A549 (cell line): ENCODE results near the gene SRF. TPM values are rescaled to one million over a fixed set of nuclear protein-coding genes. Genes with fewer than 3 reads are reported as not detected.

ENCODE experiments used
- ATAC-seq, 2 experiments: fragments of 200-7000 bp in 1 of 2; fragments of >200 bp in 1 of 2; cut with Nextera tagmentation in 1 of 2; cut with Tn5 transposase in 1 of 2; 3 replicates each; pipeline versions ENCODE4 v1.8.0 to v1.9.1; 2018 to 2020; ENCODE audit warnings: mild to moderate bottlenecking in 1 of 2, moderate library complexity in 1 of 2
- CTCF ChIA-PET: fragments of 300-600 bp; sonication (Branson Sonifier 250); formaldehyde crosslinking; extraction: SDS; loops from one replicate; lab custom pipeline; 2021; ENCODE audit warnings: antibody characterized with exemption, inconsistent platforms; lab: Yijun Ruan, JAX
- POLR2A ChIA-PET: fragments of 350-600 bp; formaldehyde crosslinking; extraction: SDS; loops from one replicate; lab custom pipeline; 2021; ENCODE audit warnings: antibody characterized with exemption, inconsistent platforms; lab: Yijun Ruan, JAX
- DNase-seq, 2 experiments: peaks; one replicate each; pipeline versions ENCODE4 v3.0.0 to v3.0.0-alpha.2; 2011 to 2016; ENCODE audit warnings: low read depth in 1 of 2, low spot score in 1 of 2
- FAIRE-seq: peaks from 2 replicates; lab custom pipeline; 2011; peaks lifted over from hg19 to GRCh38; lab: Jason Lieb, UNC
- H3K27ac ChIP-seq, 2 experiments: fragments of >200 bp; sonication (Bioruptor Twin); formaldehyde crosslinking; 3 replicates each; pipeline ENCODE4 v1.5.1; 2016 to 2017
- H3K4me1 ChIP-seq: fragments of >200 bp; sonication (Bioruptor Twin); formaldehyde crosslinking; 3 replicates; pipeline ENCODE4 v1.6.1; 2016
- H3K4me2 ChIP-seq: fragments of >200 bp; sonication (Bioruptor Twin); formaldehyde crosslinking; 3 replicates; pipeline ENCODE4 v1.6.1; 2016
- H3K4me3 ChIP-seq: fragments of >200 bp; sonication (Bioruptor Twin); formaldehyde crosslinking; 3 replicates; pipeline ENCODE4 v1.5.1; 2016
- H3K9me3 ChIP-seq: fragments of >200 bp; sonication (Bioruptor Twin); formaldehyde crosslinking; 3 replicates; pipeline ENCODE4 v1.6.1; 2016
- BHLHE40 ChIP-seq: IDR thresholded peaks from 2 replicates; pipeline ENCODE4 v1.6.1; 2012; ENCODE audit warnings: low read depth, low read length, inconsistent platforms
- CBX2 ChIP-seq: fragments of 200-600 bp; sonication (generic); IDR thresholded peaks from 2 replicates; pipeline ENCODE4 v1.6.1; 2016; ENCODE audit warnings: low read depth, mild to moderate bottlenecking, borderline replicate concordance
- CEBPB ChIP-seq, 2 experiments: fragments of >200 bp in 1 of 2; sonication (Bioruptor Twin) in 1 of 2; formaldehyde crosslinking in 1 of 2; IDR thresholded peaks; 2 replicates each; pipeline ENCODE4 v1.6.1; 2012 to 2016
- EP300 ChIP-seq, 2 experiments: fragments of >200 bp; sonication (Bioruptor Twin); formaldehyde crosslinking; IDR thresholded peaks; 2 replicates in 1 of 2; 3 replicates in 1 of 2; pipeline ENCODE4 v1.6.1; 2016 to 2017
- FOXS1 ChIP-seq: fragments of 250-450 bp; sonication (Bioruptor Pico); IDR thresholded peaks from 2 replicates; pipeline ENCODE4 v1.5.0; 2020; ENCODE audit warnings: mild to moderate bottlenecking, moderate library complexity
- HDAC2 ChIP-seq: fragments of 200-600 bp; sonication (generic); IDR thresholded peaks from 2 replicates; pipeline ENCODE4 v1.6.1; 2016
- HEYL ChIP-seq: fragments of 250-450 bp; sonication (Bioruptor Pico); IDR thresholded peaks from 2 replicates; pipeline ENCODE4 v1.8.0; 2021; ENCODE audit warnings: mild to moderate bottlenecking, moderate library complexity
- HOXB5 ChIP-seq: fragments of 250-450 bp; sonication (Bioruptor Pico); IDR thresholded peaks from 2 replicates; pipeline ENCODE4 v1.5.0; 2020; ENCODE audit warnings: mild to moderate bottlenecking, moderate library complexity
- KDM1A ChIP-seq: fragments of 200-600 bp; sonication (generic); IDR thresholded peaks from 2 replicates; pipeline ENCODE4 v1.6.1; 2016; ENCODE audit warnings: low read depth, mild to moderate bottlenecking
- MAFK ChIP-seq: fragments of 450-650 bp; IDR thresholded peaks from 2 replicates; pipeline ENCODE4 v1.6.1; 2014; ENCODE audit not compliant: partially characterized antibody
- MYC ChIP-seq: IDR thresholded peaks from 2 replicates; pipeline ENCODE4 v1.6.1; 2012; ENCODE audit warnings: mild to moderate bottlenecking, inconsistent platforms, low read length, improper control_type of control experiment, borderline replicate concordance
- NFE2L2 ChIP-seq: fragments of 150-350 bp; conservative IDR thresholded peaks from 2 replicates; pipeline ENCODE4 v1.6.1; 2014; ENCODE audit warnings: low read length
- NPAS2 ChIP-seq: fragments of 250-450 bp; sonication (Bioruptor Pico); IDR thresholded peaks from 2 replicates; pipeline ENCODE4 v1.8.0; 2022; ENCODE audit warnings: mild to moderate bottlenecking, moderate library complexity, borderline replicate concordance
- NR3C1 ChIP-seq: fragments of >200 bp; sonication (Bioruptor Twin); formaldehyde crosslinking; IDR thresholded peaks from 3 replicates; pipeline ENCODE4 v1.6.1; 2017
- POLR2A ChIP-seq: IDR thresholded peaks from 2 replicates; pipeline ENCODE4 v1.6.1; 2012; ENCODE audit warnings: mild to moderate bottlenecking, low read length
- POLR2AphosphoS2 ChIP-seq: conservative IDR thresholded peaks from 2 replicates; pipeline ENCODE4 v1.6.1; 2012; ENCODE audit warnings: low read length, improper control_type of control experiment, inconsistent platforms
- RAD21 ChIP-seq, 2 experiments: fragments of >200 bp in 1 of 2; sonication (Bioruptor Twin) in 1 of 2; formaldehyde crosslinking in 1 of 2; IDR thresholded peaks in 1 of 2; conservative IDR thresholded peaks in 1 of 2; 2 replicates in 1 of 2; 3 replicates in 1 of 2; pipeline ENCODE4 v1.6.1; 2012 to 2018; ENCODE audit warnings: inconsistent platforms in 1 of 2
- RNF2 ChIP-seq: fragments of 200-600 bp; sonication (generic); IDR thresholded peaks from 2 replicates; pipeline ENCODE4 v1.6.1; 2016; ENCODE audit warnings: low read depth, mild to moderate bottlenecking, antibody characterized with exemption, moderate library complexity, borderline replicate concordance
- SMC3 ChIP-seq: fragments of >200 bp; sonication (Bioruptor Twin); formaldehyde crosslinking; IDR thresholded peaks from 3 replicates; pipeline ENCODE4 v1.6.1; 2018; ENCODE audit warnings: inconsistent platforms
- SREBF2 ChIP-seq: fragments of 450-650 bp; IDR thresholded peaks from 2 replicates; pipeline ENCODE4 v1.6.1; 2014; ENCODE audit warnings: mild to moderate bottlenecking, moderate library complexity
- TFCP2L1 ChIP-seq: fragments of 250-450 bp; sonication (Bioruptor Pico); IDR thresholded peaks from 2 replicates; pipeline ENCODE4 v1.5.0; 2021; ENCODE audit warnings: mild to moderate bottlenecking
- ZC3H11A ChIP-seq: fragments of 450-650 bp; IDR thresholded peaks from 2 replicates; pipeline ENCODE4 v1.6.1; 2014; ENCODE audit warnings: antibody characterized with exemption, mild to moderate bottlenecking
- ZNF302 ChIP-seq: fragments of 250-450 bp; sonication (Bioruptor Pico); IDR thresholded peaks from 2 replicates; pipeline ENCODE4 v1.9.0; 2021; ENCODE audit warnings: inconsistent platforms, mild to moderate bottlenecking, moderate library complexity
- ZSCAN20 ChIP-seq: fragments of 250-450 bp; sonication (Bioruptor Pico); IDR thresholded peaks from 2 replicates; pipeline ENCODE4 v1.8.0; 2022; ENCODE audit warnings: mild to moderate bottlenecking, moderate library complexity
- WGBS: methylation state at CpG from one replicate; pipeline ENCODE4 v1.1.6; 2017; ENCODE audit errors: missing lambda C conversion rate; 5-methylcytosine and 5-hydroxymethylcytosine counted together
- polyA plus RNA-seq, 4 experiments: library from polyadenylated mRNA; depleted of rRNA in 3 of 4; stranded (reverse); fragments of >200 nt; fragmentation: RNase III in 1 of 4; extraction: RNeasy Plus Mini Kit Qiagen cat#74134 plus additional on column Dnase treatment in 1 of 4; gene quantifications; 2 replicates in 3 of 4; 3 replicates in 1 of 4; pipeline ENCODE4 v1.2.3, GENCODE V29; 2011 to 2017
- TF ChIP-seq, protein P1 (sequence below): IDR thresholded peaks from 2 replicates; pipeline ENCODE4 v1.6.1; 2012
- TF ChIP-seq, protein P2 (sequence below): fragments of 150-350 bp; IDR thresholded peaks from 2 replicates; pipeline ENCODE4 v1.6.1; 2014; ENCODE audit warnings: low read depth, mild to moderate bottlenecking, low read length
- TF ChIP-seq, protein P3 (sequence below): fragments of 250-450 bp; sonication (Bioruptor Pico); IDR thresholded peaks from 2 replicates; pipeline ENCODE4 v1.5.0; 2021; ENCODE audit warnings: mild to moderate bottlenecking, moderate library complexity, borderline replicate concordance

SRF gene
- polyA plus RNA-seq, 2 of the 4 experiments (the other 2 are of a cell fraction) = 14.0 to 16.7 TPM

DNA sequence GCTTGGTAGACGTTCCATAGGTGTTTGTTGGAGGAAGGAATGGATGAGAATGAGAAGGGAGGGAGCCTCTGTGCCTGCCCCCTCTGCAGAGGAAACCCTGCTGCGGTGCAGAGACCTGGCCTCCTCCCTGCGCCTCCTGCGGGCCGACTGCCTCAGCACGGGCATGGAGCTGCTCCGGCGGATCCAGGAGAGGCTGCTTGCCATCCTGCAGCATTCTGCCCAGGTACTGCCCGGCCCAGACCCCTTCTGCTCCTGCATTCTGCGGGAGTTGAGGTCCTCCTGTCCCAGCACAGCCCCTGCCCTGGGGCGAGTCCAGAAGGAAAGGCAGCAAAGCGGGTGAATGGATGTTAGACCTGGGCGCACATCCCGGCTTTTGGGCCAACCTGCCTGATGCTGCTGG, 52.1 kb downstream of the SRF start:
- FAIRE-seq (no peak), DNase-seq (no peak), ATAC-seq (peak in 1 of 2 experiments; percentile 18; a peak in 1 of 6 replicates)
- CTCF ChIA-PET = interaction anchor here (1.3 to 2.6 kb wide), 2 partner anchors 15 to 111 kb away, joined by 6 read pairs; no protein-coding TSS in a partner anchor
- H3K4me1 ChIP-seq = no peaks in the 10 kb centered on the region
- 87% methylated on average over 6 of the region's 14 CpGs for WGBS
- H3K4me3 ChIP-seq = no peak overlapping the region
- H3K27ac ChIP-seq = no peak overlapping the region
- H3K4me2 ChIP-seq = no peak overlapping the region
- POLR2A ChIA-PET = no interaction called here
- TF ChIP-seq SMC3 = no peak
- TF ChIP-seq MYC = no peak
- no peak for TF ChIP-seq RAD21 (conservative IDR thresholded peaks at IDR 0.05 in 1 of 2, IDR thresholded peaks at IDR 0.05 in 1 of 2)
- TF ChIP-seq TFCP2L1 (CRISPR knock-in tag) = no peak
- TF ChIP-seq BHLHE40 = no peak
- no peak for TF ChIP-seq MAFK
- no peak for TF ChIP-seq HEYL (CRISPR knock-in tag)
- no peaks in the 10 kb centered on the region for H3K9me3 ChIP-seq

DNA sequence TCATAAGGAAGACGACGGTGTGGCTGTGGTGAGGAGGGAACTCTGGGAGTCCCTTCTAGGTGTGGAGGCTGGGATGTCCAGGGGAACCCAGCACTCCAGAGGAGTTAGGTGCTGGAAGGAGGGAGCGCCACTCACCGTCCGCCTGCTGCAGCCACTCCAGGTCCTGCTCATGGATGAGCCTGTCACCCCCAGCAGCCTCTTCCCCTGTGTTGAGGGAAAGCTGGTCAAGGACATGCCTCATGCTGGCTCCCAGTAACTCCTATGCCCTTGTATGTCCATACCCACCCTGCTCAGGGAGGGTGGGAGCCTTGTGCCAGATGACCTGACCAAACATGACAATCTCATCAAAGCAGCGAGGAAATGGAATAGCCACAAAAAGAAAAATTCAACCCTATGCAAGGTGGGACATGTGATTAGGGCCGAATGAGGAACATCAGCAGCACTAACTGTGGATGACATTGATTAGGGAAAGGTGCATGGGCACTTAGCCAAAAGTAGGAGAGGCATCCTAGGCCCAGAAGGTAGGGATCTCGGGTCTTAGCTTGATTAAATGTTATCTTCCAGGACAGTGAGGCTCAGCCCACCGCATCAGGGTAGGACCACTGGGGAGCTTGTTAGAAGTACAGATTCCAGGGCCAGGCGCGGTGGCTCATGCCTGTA, 55.3 kb downstream of the SRF start:
- CTCF ChIA-PET = interaction anchor here (1.4 kb wide), 1 partner anchor 130 kb away, joined by 3 read pairs; no protein-coding TSS in a partner anchor
- DNase-seq (no peak), FAIRE-seq (no peak)
- POLR2A ChIA-PET = interaction anchor here (1.0 kb wide), 1 partner anchor 143 kb away, joined by 3 read pairs; no protein-coding TSS in a partner anchor
- H3K4me2 ChIP-seq = no peak overlapping the region
- WGBS = 89% methylated on average over 9 of the region's 11 CpGs
- no peak overlapping the region for H3K27ac ChIP-seq
- TF ChIP-seq, protein P1, sequence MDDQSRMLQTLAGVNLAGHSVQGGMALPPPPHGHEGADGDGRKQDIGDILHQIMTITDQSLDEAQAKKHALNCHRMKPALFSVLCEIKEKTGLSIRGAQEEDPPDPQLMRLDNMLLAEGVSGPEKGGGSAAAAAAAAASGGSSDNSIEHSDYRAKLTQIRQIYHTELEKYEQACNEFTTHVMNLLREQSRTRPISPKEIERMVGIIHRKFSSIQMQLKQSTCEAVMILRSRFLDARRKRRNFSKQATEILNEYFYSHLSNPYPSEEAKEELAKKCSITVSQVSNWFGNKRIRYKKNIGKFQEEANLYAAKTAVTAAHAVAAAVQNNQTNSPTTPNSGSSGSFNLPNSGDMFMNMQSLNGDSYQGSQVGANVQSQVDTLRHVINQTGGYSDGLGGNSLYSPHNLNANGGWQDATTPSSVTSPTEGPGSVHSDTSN = no peak
- TF ChIP-seq HEYL (CRISPR knock-in tag) (no peak), FOXS1 (CRISPR knock-in tag) (no peak), NR3C1 (no peak), SREBF2 (no peak), NPAS2 (no peak), HOXB5 (CRISPR knock-in tag) (no peak), NFE2L2 (no peak)
- TF ChIP-seq, protein P2, sequence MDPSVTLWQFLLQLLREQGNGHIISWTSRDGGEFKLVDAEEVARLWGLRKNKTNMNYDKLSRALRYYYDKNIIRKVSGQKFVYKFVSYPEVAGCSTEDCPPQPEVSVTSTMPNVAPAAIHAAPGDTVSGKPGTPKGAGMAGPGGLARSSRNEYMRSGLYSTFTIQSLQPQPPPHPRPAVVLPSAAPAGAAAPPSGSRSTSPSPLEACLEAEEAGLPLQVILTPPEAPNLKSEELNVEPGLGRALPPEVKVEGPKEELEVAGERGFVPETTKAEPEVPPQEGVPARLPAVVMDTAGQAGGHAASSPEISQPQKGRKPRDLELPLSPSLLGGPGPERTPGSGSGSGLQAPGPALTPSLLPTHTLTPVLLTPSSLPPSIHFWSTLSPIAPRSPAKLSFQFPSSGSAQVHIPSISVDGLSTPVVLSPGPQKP = no peak
- TF ChIP-seq, protein P3, sequence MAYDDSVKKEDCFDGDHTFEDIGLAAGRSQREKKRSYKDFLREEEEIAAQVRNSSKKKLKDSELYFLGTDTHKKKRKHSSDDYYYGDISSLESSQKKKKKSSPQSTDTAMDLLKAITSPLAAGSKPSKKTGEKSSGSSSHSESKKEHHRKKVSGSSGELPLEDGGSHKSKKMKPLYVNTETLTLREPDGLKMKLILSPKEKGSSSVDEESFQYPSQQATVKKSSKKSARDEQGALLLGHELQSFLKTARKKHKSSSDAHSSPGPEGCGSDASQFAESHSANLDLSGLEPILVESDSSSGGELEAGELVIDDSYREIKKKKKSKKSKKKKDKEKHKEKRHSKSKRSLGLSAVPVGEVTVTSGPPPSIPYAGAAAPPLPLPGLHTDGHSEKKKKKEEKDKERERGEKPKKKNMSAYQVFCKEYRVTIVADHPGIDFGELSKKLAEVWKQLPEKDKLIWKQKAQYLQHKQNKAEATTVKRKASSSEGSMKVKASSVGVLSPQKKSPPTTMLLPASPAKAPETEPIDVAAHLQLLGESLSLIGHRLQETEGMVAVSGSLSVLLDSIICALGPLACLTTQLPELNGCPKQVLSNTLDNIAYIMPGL (CRISPR knock-in tag) = no peak
- TF ChIP-seq, all 56 proteins: peak for 0
- ATAC-seq = no peak
- Histone ChIP-seq H3K9me3 (no peaks in the 10 kb centered on the region), H3K4me3 (no peak overlapping the region), H3K4me1 (peaks cover 3% of the 10 kb centered on the region; the same call in 1 of the 3 replicates)

DNA sequence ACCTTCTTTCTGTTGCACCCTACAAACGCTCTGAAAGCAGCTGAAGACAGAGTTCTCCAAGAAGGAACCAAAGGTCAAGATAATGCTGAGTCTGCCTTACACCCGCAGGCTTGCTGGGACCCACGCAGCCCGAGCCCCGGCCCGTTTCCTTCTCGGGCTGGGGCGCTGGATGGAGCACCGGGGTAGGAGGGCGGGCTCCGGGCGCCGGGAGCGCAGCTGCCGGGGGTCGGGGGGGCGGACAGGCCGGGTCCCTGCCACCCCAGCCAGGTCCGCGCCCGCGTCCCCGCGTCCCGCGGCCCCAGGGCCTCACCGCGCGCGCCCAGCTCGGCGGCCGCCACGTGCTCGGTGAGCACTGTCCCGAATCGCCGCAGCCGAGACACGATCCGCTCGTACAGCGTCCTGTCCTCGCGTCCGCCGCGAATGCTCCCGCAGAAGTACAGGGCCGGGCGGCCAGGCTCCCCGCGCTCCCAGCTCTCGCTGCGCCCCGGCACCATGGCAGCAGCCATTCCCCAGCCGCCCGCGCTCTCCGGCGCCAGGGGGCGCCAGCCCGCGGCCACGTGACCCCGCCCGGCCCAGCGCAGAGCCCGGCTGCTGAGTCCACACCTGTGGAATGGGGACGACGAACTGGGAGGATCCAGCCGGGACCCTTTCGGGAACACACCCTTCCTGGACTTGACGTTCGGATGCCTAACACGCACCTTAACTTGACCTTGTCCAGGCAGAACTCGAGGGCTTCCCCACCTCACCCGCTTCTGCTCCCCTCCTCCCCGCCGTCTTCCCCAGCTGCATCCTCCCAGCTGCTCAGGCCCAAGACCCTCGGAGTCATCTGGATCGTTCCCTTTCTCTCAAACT, 58.1 kb downstream of the SRF start, which contains the start of gene DNPH1:
TSS of gene DNPH1 (minus strand) at position 531 of the 852 bp plus-strand sequence. CDS start at position 506, 25 bp downstream.
- Histone ChIP-seq H3K9me3 (no peaks in the 10 kb centered on the region), H3K4me2 (peak within 1 kb of the TSS; percentile 67), H3K4me1 (peaks cover 3% of the 10 kb centered on the region; the same call in 1 of the 3 replicates), H3K4me3 (peak within 1 kb of the TSS; percentile 81), H3K27ac (peak within 1 kb of the TSS; percentile 90 to 97)
- no peak for FAIRE-seq
- POLR2A ChIA-PET = interaction anchor here (0.6 to 1.1 kb wide), 3 partner anchors 18 to 229 kb away, joined by 3 to 8 read pairs (median 4); no protein-coding TSS in a partner anchor
- 24% methylated on average over 15 of the region's 82 CpGs for WGBS
- peak; percentile 53 to 59 for DNase-seq
- peak; percentile 95 to 97 for ATAC-seq
- CTCF ChIA-PET = interaction anchor here (0.7 to 3.9 kb wide), 43 partner anchors 9 to 283 kb away, joined by 3 to 38 read pairs (median 4); partner anchors contain the start of genes LRRC73 and TTBK1
- TF ChIP-seq RNF2 (no peak), ZNF302 (CRISPR knock-in tag) (no peak), EP300 (IDR thresholded peaks at IDR 0.05) (no peak), HEYL (CRISPR knock-in tag) (no peak), BHLHE40 (no peak), NPAS2 (peak; percentile 92), POLR2A (peak; percentile 61), CBX2 (no peak), ZSCAN20 (no peak), ZC3H11A (no peak), TFCP2L1 (CRISPR knock-in tag) (no peak), KDM1A (no peak), NR3C1 (no peak), MAFK (peak; percentile 58), NFE2L2 (no peak), POLR2AphosphoS2 (no peak), CEBPB (IDR thresholded peaks at IDR 0.05) (no peak), HDAC2 (no peak)
